Chondrocyte (in vitro differentiated cells): Measurements from ENCODE around the gene AKAP10. TPM values are rescaled to one million over a fixed set of nuclear protein-coding genes. Genes with fewer than 3 reads are reported as not detected.
"Not testable (repeated sequence)": the region's sequence is repeated elsewhere in the genome, so short reads cannot be mapped to it uniquely, and the experiment has no call there.

Source experiments
- DNase-seq: peaks from one replicate; pipeline ENCODE4 v3.0.0; 2021; ENCODE audit warnings: mixed read lengths, low spot score
- H3K27ac Mint-ChIP-seq: one replicate; pipeline ENCODE4 v1.8.0; 2021; ENCODE audit warnings: mild to moderate bottlenecking, moderate library complexity, mixed read lengths; ENCODE audit not compliant: unreplicated experiment
- H3K27me3 Mint-ChIP-seq: 2 replicates; pipeline ENCODE4 v1.8.0; 2021; ENCODE audit warnings: low read depth, mixed read lengths
- H3K36me3 Mint-ChIP-seq: 2 replicates; pipeline ENCODE4 v1.8.0; 2021; ENCODE audit warnings: low read depth, mixed read lengths
- H3K4me1 Mint-ChIP-seq: 2 replicates; pipeline ENCODE4 v1.8.0; 2021; ENCODE audit warnings: low read depth, mild to moderate bottlenecking, mixed read lengths
- H3K4me3 Mint-ChIP-seq: one replicate; pipeline ENCODE4 v1.8.0; 2021; ENCODE audit warnings: mild to moderate bottlenecking, moderate library complexity, mixed read lengths; ENCODE audit not compliant: unreplicated experiment
- H3K9me3 Mint-ChIP-seq: 2 replicates; pipeline ENCODE4 v1.8.0; 2021; ENCODE audit warnings: low read depth, mixed read lengths
- long read RNA-seq: library from polyadenylated mRNA; stranded (forward); transcript quantifications from one replicate; pipeline ENCODE4 v2.0.0, GENCODE V29; 2021
- total RNA-seq: library from RNA; stranded (reverse); gene quantifications from 3 replicates; pipeline ENCODE4 v1.2.1, GENCODE V29; 2021
- TF ChIP-seq, protein P1 (sequence below): fragments of 200-600 bp; sonication (generic); IDR thresholded peaks from 2 replicates; pipeline ENCODE4 v1.5.0; 2021; ENCODE audit warnings: antibody characterized with exemption, mild to moderate bottlenecking, moderate library complexity

The AKAP10 gene, protein sequence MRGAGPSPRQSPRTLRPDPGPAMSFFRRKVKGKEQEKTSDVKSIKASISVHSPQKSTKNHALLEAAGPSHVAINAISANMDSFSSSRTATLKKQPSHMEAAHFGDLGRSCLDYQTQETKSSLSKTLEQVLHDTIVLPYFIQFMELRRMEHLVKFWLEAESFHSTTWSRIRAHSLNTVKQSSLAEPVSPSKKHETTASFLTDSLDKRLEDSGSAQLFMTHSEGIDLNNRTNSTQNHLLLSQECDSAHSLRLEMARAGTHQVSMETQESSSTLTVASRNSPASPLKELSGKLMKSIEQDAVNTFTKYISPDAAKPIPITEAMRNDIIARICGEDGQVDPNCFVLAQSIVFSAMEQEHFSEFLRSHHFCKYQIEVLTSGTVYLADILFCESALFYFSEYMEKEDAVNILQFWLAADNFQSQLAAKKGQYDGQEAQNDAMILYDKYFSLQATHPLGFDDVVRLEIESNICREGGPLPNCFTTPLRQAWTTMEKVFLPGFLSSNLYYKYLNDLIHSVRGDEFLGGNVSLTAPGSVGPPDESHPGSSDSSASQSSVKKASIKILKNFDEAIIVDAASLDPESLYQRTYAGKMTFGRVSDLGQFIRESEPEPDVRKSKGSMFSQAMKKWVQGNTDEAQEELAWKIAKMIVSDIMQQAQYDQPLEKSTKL
- total RNA-seq = 25.7 to 30.5 TPM (median 26.0 TPM) in 3 replicates
- long read RNA-seq, full-length matches to known transcripts = 53 of 70 reads
- long read RNA-seq, partial matches to known transcripts = 2 of 70 reads
- long read RNA-seq, other reads (novel, unspliced or antisense) = 15 of 70 reads

DNA sequence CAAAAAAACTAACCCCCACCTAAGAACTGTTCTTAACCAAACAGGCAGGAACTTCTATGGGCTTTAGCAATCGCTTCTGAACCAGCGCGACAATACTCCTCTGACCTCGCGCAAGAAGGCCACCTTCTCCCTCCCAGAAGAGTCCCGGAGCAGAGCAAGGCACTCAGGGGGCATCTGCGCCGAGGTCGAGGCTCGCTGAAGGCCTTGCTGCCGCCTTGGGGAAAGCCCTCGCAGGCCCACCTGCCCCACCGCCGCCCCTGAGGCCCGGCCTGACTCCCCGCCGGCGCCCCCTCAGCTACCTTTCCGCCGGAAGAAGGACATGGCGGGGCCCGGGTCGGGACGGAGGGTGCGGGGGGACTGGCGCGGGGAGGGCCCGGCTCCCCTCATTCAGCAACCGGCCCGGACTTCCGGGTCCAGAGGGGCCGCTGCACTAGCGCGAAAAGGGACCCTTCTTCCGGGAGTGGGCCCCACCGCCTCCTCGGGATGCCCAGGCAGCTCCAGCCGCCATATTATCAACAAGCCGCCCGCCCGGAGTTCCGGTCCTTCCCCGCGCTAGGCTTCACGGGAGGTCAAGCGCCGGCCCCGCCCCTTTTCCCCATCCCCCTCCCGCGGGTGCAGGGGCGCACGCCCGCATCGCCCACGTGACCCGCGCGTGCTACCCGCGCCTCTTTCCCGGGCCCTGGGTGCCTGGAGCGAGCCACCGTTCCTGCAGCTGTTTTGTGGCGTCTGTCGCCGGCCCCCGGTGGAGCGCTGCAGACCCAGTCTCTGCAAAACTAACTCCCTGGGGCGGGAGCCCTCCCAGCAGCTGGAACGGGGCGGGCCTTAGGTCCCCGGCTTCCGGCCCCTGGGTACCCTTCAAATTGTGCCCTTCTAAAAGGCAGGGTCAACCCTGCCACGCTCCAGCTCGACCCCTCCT lies at the start of gene AKAP10:
TSS of gene AKAP10 (minus strand) at position 536 of the 916 bp plus-strand sequence. CDS start at position 387, 149 bp downstream.
- no peaks in the 10 kb centered on the region for H3K27me3 Mint-ChIP-seq
- H3K27ac Mint-ChIP-seq = peak within 1 kb of the TSS; percentile 89
- H3K9me3 Mint-ChIP-seq = no peaks in the 10 kb centered on the region
- no peaks in the 10 kb centered on the region for H3K36me3 Mint-ChIP-seq
- peak; percentile 95 for DNase-seq
- peak within 1 kb of the TSS; percentile 90 for H3K4me3 Mint-ChIP-seq
- TF ChIP-seq, protein P1, sequence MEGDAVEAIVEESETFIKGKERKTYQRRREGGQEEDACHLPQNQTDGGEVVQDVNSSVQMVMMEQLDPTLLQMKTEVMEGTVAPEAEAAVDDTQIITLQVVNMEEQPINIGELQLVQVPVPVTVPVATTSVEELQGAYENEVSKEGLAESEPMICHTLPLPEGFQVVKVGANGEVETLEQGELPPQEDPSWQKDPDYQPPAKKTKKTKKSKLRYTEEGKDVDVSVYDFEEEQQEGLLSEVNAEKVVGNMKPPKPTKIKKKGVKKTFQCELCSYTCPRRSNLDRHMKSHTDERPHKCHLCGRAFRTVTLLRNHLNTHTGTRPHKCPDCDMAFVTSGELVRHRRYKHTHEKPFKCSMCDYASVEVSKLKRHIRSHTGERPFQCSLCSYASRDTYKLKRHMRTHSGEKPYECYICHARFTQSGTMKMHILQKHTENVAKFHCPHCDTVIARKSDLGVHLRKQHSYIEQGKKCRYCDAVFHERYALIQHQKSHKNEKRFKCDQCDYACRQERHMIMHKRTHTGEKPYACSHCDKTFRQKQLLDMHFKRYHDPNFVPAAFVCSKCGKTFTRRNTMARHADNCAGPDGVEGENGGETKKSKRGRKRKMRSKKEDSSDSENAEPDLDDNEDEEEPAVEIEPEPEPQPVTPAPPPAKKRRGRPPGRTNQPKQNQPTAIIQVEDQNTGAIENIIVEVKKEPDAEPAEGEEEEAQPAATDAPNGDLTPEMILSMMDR = no peak
- H3K4me1 Mint-ChIP-seq = peaks cover 28% of the 10 kb centered on the region

DNA sequence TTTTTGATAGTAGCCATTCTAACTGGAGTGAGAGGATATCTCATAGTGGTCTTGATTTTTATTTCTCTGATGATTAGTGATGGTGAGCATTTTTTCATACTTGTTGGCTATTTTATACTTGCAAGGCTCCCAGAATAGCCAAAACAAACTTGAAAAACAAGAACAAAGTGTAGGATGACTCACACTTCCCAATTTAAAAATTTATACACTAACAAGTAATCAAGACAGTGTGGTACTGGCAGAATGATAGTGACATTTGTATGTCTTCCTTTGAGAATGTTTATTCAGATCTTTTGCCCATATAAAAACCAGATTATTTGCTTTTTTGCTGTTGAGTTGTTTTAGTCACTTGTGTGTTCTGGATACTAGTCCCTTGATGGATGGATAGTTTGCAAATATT lies 49.3 kb upstream of the AKAP10 start:
- TF ChIP-seq, protein P1 = no peak
- Mint-ChIP-seq H3K9me3 (no peaks in the 10 kb centered on the region), H3K4me1 (no peaks in the 10 kb centered on the region), H3K27ac (no peak overlapping the region), H3K27me3 (peaks cover 61% of the 10 kb centered on the region), H3K4me3 (no peak overlapping the region), H3K36me3 (no peaks in the 10 kb centered on the region)
- DNase-seq = no peak

DNA sequence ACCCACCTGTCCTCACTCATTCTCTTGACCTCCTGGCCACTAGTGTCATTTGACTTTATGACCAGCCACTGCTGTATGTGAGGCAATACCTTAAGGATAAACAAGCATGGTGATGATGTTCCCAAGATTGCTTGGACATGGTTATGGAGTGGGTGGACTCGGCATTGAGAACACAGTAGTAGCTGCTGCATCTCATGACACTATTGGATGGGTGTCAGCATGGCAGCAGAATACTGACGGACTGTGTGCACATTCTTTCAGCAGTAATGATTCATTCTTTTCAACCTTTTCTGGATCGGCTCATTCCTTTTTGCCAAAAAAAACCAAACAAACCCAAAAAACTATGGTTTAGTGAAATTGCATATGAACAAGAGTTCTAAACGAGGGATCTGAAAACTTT lies 45.1 kb upstream of the AKAP10 start:
- Mint-ChIP-seq H3K36me3 (no peaks in the 10 kb centered on the region), H3K27ac (no peak overlapping the region), H3K27me3 (peaks cover 54% of the 10 kb centered on the region), H3K4me1 (no peaks in the 10 kb centered on the region), H3K9me3 (no peaks in the 10 kb centered on the region), H3K4me3 (no peak overlapping the region)
- no peak for DNase-seq
- TF ChIP-seq, protein P1 = no peak

DNA sequence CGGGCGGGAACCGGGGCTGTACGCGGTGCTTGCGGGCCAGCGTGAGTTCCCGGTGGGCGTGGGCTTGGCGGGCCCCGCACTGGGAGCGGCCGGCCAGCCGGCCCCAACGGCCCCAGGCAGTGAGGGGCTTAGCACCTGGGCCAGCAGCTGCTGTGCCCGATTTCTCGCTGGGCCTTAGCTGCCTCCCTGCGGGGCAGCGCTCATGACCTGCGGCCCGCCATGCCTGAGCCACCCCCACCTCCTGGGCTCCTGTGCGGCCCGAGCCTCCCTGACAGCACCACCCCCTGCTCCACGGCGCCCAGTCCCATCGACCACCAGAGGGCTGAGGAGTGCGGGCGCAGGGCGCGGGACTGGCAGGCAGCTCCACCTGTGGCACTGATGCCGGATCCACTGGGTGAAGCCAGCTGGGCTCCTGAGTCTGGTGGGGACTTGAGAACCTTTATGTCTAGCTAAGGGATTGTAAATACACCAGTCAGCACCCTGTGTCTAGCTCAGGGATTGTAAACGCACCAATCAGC lies 38.9 kb upstream of the AKAP10 start:
- H3K27ac Mint-ChIP-seq, H3K9me3 Mint-ChIP-seq, DNase-seq, H3K36me3 Mint-ChIP-seq, H3K4me3 Mint-ChIP-seq, H3K4me1 Mint-ChIP-seq: not testable (repeated sequence)
- H3K27me3 Mint-ChIP-seq = peaks cover 40% of the 10 kb centered on the region

DNA sequence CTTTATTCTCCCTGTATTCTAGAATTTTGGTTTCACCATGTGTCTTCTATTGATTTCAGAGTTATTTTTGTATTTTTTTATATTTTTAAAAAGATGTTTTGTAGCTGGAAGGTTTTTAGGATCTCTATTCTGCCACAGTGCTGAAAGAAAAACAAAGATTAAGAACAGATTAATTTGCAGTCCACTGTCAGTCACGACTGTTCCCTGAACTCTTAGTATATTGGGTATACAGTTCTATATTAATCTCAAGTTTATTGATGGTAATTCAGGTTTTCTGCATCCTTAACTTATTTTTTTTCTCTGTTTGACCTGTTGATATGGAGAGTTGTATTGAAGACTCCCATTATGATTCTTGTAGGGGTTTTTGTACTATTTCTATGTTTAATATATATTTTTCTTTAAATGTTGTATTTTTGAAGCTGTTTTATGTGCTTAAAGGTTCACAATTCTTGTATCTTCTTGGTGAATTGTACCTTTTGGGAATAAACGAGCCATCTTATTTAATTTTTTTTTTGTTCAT lies 34.4 kb upstream of the AKAP10 start:
- TF ChIP-seq, protein P1 = no peak
- no peak for DNase-seq
- no peak overlapping the region for H3K4me3 Mint-ChIP-seq
- H3K27ac Mint-ChIP-seq = no peak overlapping the region
- no peaks in the 10 kb centered on the region for H3K9me3 Mint-ChIP-seq
- peaks cover 8% of the 10 kb centered on the region for H3K4me1 Mint-ChIP-seq
- no peaks in the 10 kb centered on the region for H3K36me3 Mint-ChIP-seq
- H3K27me3 Mint-ChIP-seq = peaks cover 30% of the 10 kb centered on the region
